ENCODE results near the gene TMEM60.
A peak's percentile ranks its signal among the peaks of the same experiment; 100 is the strongest.
"Not testable (repeated sequence)": the region's sequence is repeated elsewhere in the genome, so short reads cannot be mapped to it uniquely, and the experiment has no call there.

The TMEM60 gene

DNA sequence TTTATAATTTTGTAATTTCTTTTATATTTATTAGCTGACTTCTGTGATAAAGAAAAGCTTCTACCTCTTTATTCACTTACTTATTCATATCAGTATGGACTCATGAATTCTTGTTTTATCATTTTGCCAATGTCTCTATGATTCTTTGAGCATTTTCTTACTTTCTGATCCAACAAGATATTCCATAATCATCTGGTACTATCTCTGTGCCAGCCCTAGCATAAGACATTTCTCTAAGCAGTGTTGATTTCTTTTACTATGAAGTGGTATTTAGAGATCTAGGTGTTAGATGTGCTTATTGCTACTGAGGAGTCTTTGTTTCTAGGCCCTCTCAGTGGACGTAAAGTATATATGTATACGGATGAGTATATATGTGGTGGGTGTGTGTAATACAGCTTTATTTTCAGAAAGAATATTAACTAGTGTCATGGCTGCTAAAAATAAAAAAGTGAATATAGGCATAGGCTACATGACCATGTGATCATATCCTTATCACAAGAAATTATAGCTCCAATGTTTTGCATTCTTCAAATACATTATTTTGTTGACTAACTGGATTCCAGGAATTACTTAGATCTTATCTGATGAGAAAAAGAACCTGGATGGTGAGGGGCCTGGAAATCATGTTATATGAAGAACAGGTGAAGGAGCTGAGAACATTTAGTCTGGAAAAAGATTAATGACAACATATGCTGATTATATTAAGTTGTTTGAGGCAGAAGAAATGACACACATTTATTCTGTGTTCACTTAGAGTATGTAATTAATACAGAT lies 13.5 kb upstream of the TMEM60 start:
- DNase-seq (ENCODE audit: low spot score) = no peak

DNA sequence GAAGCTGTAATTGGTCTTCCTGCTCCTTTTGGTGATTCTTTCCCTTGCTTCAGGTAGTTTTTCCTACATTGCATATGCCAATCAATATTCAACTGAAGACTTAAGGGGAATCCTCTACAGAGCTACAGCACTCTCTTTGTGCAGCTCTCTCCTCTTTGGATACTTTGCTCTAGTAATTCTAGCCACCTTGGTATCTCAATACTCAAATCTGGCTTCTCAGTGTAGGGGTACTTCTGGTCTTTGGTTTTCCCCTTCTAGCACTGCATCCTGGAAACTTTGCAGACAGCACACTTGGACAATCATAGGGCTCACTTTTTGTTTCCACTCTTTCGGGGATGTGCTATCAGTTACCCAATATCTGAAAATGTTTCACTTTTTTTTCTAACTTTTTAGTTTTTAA lies 10.3 kb upstream of the TMEM60 start:
- no peak for DNase-seq (ENCODE audit: low spot score)

DNA sequence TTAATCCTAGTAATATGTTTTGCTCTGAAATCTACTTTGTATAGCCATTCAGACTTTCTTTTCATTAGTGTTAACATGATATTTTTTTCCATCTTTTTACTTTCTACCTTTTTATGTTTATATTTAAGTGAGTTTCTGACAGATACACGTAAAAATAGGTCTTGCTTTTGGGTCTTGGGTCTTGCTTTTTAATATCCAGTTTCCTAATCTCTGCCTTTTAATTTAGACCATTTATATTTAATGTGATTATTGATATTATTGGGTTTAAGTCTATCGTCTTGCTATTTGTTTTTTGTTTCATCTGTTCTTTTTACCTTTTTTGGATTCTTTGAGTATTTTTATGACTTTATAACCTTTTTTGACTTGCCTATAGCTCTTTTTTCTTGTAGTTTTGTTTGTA lies 8.2 kb upstream of the TMEM60 start:
- no peak for DNase-seq (ENCODE audit: low spot score)

DNA sequence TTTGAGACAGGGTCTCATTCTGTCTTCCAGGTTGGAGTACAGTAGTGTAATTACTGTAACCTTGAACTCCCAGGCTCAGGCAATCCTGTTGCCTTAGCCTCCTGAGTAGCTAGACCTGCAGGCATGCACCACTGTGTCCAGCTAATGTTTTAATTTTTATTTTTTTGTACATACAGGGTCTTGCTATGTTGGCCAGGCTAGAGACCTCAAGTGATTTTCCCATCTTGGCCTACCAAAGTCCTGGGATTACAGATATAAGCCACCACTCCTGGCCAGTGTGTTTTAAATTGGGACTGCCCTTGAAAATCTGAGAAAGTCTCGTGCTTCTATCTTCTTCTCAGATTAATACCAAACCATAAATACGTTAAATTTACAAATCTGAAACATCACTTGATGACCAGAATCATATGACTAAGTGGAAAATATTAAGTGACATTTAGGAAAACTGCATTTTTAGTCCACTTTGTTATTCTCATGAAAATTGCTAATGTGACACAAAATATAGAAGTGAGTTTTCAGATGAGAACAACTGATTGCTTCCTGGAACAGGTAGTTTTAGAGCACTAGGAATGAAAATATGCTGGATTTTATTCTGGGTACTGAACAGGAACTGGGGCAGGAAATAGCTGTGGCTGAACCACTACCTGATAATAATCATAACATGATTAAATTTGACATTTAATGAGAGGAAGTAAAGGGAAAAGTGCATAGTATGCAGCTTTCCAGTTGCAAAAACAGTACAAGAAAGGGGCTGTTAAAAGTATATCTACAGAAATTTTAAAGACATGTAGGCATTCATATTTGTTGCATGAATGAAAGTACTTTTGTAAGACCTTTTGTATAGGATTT lies 4.5 kb upstream of the TMEM60 start:
- DNase-seq (ENCODE audit: low spot score) = peak; percentile 77

DNA sequence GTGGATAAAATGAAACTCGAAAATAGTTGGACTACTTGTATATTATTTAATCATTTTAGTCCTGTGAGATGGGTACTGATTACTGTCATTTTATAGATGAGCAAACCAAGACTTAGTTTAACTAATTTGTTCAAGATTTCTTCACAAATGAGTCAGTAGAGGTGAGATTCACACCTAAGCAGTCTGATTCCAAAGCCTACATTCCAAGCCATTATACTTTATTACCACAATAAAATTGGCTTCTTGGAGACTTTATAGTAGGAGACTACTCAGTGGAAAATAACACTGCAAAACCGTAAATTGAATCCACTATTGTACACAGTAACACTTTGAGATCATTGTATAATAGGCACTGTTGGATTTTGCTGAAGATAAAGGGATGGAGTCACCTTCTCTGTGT lies 2.5 kb upstream of the TMEM60 start:
- no peak for DNase-seq (ENCODE audit: low spot score)

DNA sequence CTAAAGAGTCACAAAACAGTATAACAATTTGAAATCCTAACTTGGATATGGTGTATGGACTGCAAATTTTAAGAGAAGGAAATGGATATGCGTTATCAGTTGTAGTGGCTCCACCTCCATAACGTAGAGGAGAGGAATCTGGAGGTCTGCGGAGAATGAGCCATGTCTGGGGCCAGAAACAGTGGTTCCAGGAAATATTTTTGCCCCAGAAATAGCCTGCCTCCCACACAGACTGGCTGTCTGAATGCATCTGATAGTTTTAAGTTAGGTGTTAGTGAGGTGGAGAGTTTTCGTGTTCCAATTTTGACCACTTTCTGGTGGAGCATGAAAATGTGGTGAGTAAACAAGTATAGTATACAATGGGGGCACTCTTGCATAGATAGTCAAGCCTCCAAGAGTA lies 1.9 kb upstream of the TMEM60 start:
- peak; percentile 47 for DNase-seq (ENCODE audit: low spot score)

DNA sequence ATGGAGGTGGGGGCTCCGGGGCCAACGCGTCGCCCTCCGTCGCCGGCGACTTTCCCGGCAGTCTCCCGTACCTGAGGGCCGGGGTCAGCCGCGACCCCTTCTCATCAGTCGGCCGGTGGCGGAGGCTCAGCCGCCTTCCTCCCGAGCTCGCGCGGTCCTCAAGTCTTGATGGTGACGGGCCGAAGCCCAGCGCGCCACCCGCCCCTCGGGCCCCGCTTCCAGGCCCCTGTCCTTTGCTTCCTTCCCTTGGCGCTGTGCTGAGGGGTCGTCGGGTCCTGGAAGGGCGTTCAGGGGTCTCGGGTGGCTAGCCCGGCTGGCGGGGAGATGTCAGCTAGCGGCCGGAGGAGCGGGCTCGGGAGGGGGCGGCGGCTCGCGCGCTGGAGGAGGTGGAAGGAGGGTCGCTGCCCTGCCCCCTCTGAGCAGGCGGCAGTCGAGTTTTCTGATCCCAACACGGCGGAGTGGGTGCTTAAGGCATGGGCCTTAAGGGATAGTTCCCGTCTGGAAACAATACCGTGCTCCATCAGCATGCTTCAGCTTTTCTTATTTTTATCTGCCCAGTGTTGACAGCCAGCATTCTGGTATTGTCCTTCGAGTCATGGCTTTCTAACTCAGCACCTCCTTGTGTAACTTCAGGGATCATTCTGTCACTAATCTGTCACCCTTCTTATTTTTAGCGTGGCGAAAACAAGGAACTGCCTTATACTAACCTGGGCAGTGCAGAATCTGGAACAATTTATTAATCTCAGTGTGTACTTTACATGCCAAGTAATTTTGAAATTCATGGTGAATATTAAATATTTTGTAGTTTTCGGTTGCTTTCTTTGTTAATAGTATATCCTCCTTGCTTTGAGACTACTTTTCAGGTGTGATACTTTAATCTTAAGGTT lies 1.1 kb upstream of the TMEM60 start:
- no peak for DNase-seq (ENCODE audit: low spot score)

DNA sequence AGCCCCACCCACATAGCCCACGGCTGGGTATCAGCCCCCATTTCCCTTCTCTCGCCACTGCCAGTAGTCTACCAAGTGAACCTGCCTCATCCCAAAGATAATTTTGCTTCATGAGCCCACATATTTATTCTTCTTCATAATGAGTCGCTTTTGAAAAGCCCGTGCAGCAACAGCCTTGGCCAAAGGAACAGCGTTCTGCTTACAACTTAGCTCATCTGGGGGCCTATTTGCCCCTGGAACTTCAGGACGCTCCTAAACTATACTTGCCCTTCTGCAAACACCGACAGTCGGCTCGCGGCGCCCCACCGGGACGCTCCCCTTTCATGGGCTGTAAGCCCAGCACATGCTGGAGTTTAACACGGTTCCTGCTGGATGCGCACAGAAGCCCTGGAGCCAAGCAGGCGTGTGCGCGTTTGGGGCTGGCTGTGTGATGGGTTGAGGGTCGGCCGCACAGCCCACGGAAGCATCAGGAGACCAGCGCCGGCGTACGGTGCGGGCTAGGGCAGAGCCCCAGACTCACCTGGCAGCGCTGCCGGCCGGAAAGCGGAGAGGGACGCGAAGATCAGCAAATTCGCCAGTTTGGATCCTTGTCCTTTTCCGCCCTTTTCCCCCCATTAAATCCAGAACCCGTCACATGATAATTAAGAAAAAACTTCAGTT lies 370 bp downstream of the TMEM60 start:
- DNase-seq (ENCODE audit: low spot score) = no peak

DNA sequence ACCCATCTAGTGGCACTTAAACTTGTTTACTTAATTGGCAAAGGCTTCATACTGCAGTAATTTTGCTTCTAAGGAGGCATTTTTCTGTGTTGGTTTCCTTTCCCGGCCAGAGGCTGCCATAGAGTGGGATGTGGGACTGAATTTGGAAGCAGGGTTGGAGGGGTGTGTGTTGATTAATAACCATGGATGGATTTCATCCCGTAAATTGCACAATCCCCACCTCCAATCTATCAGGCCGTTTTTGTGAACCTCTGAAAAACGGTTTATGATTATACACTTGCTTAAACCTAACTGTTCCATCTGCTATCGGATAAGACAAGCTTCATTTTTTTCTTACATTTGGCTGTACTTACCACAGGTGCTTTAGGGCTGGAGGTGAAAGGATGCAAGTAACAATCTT lies 1.3 kb downstream of the TMEM60 start:
- no peak for DNase-seq (ENCODE audit: low spot score)

DNA sequence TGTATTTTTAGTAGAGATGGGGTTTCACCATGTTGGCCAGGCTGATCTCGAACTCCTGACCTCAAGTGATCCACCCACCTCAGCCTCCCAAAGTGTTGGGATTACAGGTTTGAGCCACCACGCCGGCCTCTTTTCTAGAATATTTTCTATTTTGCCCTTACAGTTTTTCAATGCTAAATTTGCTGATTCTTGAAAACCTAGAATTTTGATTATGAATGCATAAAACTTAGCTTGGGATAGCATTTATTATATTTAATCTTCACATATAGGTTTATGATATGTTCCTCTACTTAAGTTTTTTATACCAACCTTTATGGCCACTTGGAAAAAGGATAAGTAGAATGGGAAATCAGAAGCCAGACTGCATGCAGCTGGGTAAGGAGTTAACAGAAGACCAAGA lies 2.1 kb downstream of the TMEM60 start:
- no peak for DNase-seq (ENCODE audit: low spot score)

DNA sequence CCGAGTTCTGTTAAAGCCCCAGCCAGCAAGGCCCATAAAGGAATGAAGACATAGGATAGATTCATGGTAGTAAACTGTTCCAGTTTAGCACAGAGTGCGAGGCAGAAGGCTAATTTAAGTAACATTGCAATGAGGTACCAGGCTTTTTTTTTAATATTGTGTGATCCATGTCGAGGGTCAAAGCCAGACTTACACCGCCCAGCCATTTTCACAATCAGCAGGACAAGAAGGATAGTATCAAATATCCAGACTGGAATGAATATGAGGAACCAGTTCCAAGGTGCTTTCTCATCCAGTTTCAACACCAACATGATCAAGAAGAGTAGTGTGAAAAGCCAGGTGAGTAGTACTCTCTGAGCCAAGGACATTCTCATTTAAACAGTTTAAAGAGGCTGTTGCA lies 4.2 kb downstream of the TMEM60 start:
- no peak for DNase-seq (ENCODE audit: low spot score)

DNA sequence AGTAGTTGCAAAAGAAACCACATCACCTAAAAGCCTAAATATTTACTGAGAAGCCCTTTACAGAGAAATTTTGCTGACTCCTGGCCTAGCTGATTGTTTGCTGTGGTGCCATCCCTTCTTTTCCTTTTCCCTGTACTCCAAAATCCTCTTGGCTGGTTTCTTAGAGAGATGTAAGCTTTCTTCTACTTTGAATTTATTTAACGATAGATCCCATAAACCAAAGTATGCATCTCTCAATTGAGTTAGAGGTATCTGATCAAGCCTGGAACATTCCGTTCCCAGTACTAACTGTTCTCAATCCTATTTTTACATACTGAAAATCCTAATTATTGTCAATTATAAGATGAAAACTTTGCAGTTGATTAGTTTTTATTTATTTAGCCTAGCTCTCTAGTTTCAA lies 6.3 kb downstream of the TMEM60 start:
- DNase-seq (ENCODE audit: low spot score) = no peak

DNA sequence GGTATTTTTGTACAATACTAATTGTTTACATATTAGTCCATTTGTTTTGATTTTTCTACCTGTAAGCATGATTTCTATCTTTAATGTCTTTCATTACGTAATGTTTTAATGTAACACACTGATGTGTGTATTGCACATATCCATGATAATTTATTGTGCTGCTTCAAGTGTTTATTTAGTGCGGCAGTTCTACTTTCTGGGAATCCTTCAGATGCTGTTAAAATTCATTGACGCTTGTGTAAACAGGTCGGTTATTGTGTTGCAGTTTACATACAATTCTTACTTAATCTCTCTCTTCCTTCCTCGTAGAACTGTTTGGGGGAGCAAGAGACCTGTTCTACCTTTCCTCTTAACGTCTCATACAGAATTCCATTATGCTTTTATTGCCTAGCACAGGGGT lies 6.9 kb downstream of the TMEM60 start:
- DNase-seq (ENCODE audit: low spot score) = no peak

DNA sequence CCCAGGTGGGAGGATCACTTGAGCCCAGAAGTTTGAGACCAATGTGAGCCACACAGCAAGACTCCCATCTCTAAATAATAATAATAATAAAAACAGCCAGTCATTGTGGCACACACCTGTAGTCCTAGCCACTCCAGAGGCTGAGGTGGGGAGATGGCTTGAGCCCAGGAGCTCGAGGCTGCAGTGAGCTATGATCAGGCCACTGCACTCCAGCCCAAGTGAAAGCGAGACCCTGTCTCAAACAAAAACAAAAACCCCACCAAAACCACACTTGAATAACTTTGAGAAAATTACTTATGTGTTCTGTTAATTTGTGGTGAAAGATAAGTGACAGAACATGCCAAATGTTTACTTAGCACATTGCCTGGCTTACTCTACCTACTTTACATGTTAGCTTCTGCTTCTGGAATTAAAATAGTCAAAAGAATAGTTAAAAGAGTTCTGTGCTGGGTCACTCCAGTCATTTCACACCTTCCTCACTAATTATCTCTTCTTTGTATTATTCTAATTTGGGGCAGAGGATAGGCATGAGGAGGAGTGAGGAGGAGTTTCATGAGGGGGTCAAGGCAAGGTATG lies 9.8 kb downstream of the TMEM60 start:
- DNase-seq (ENCODE audit: low spot score) = no peak

DNA sequence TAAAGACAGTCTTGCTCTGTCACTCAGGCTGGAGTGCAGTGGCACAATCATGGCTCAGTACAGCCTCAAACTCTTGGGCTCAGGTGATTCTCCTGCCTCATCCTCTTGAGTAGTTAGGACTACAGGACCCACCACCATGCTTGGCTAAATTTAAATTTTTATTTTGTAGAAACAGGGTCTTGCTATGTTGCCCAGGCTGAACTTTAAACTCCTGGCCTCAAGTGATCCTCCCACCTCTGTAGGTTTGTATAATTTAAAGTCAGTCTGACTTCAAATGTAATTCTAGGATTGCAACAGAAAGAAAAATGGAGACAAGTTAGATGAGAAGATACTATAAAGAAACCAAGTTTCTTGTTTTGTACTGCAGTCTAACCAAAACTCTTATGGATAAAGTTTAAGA lies 11.5 kb downstream of the TMEM60 start:
- DNase-seq (ENCODE audit: low spot score) = no peak

DNA sequence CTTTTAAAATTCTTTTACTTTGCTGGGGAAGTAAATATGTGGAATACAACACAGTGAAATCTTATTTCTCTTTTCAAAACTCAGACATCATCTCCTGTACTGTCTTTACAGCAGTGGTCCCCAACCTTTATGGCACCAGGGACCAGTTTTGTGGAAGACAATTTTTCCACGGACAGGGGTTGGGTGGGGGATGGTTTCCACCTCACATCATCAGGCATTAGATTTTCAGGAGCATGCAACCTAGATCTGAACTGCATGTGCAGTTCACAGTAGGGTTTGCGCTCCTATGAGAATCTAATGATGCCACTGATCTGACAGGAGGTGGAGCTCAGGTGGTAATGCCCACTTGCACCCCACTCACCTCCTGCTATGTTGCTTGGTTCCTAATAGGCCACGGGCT lies 12.2 kb downstream of the TMEM60 start:
- DNase-seq (ENCODE audit: low spot score) = no peak

DNA sequence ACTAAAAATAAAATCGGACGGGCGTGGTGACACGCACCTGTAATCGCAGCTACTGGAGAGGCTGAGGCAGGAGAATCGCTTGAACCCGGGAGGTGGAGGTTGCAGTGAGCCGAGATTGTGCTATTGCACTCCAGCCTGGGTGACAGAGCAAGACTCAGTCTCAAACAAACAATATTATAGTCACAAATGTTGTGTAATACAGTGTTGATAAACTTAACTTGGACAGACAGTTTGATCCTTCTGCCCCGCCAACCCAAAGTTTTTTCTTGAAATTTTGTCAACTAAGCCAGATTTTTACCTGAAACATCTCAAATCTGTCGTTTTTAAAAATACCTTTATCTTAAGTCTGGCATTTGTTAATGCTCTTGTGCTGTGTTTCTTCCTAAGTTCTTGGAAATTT lies 13.8 kb downstream of the TMEM60 start:
- not testable (repeated sequence) for DNase-seq (ENCODE audit: low spot score)

DNA sequence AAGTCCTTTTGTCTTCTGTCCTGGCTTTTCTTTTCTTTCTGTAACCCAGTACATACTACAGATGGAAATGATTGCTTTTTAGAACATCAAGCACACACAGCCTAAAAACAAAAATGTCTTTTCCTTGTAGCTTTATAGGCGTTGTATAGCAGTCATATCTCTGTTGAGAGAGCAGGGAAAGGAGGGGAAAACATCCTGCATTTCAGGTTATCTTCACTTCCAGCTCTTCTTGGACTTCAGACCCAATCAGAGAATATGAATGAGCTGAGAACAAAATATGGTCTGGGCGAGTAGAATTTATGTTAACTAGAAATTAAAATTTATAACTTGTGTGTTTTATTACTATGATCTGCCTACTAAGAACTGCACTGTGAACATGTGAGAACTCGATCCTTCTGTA lies 14.7 kb downstream of the TMEM60 start:
- no peak for DNase-seq (ENCODE audit: low spot score)

DNA sequence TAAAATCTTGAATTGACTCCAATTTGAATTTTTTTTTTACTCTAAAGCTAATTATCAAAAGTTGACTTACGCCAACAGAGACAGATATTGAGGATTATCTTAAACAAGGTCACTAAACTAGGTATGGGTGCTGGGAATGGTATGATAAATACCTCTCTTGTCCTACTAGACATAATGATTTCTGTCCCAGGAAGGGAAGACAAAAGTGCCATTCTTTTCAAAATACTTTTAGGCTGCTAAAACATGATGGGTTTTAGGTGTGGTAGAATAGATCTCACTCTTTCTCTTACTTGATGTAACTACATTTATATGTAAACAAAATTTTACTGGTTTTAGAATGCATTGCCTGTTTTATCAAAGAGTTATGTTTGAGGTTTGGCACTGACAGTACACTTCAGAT lies 15.1 kb downstream of the TMEM60 start:
- no peak for DNase-seq (ENCODE audit: low spot score)

DNA sequence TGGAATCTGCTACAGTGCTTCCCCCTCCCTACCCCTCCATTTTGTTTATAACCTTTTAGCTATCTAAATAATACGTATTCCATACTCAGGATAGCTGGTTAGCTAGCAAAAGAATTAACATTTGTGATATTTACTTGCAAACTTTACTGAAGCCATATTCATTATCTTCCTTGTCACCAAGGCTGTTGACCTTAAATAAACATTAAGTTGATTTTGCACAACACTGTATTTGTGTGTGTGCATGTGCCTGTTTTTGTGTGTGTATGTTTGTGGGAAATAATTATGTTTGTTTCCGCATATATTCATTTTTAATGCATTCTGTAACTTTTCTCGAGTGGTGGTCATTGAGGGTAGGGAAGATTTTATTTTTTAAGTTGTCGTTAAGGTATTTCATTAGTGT lies 15.9 kb downstream of the TMEM60 start:
- no peak for DNase-seq (ENCODE audit: low spot score)

DNA sequence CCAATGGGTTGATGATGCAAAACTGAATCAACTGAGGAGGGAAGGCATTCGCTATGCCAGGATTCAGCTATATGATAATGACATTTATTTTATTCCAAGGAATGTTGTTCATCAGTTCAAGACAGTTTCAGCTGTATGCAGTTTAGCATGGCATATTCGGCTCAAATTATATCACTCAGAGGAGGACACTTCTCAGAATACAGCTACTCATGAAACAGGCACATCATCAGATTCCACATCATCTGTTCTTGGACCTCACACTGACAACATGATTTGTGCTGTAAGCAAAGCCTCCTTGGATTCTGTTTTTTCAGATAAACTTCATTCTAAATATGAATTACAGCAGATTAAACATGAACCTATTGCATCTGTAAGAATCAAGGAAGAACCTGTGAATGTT lies 19.7 kb downstream of the TMEM60 start:
- no peak for DNase-seq (ENCODE audit: low spot score)

DNA sequence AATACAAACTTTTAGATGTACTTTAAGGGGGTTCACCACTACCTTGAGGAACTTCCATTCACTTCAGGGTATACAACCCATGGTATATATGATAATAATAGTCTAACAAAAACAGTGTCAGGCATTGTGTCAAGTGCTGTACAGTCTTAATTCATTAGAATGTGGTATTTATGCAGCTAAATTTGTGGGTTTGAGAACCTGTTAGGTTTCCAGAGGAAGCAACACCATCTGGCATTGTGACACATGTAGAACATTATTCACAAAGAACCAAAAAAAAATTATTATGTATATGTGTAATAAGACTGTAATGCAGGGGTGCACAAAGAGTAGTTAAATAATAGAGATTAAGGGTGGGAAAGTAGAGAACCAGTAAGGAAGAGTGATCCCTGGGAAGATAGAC lies 26.3 kb downstream of the TMEM60 start:
- DNase-seq (ENCODE audit: low spot score) = no peak
